Activated CD4-positive, alpha-beta T cell treated with anti-CD3 and anti-CD28 coated beads, Interleukin-10, Interleukin-2, amounts not matched to agents 100 ng/mL and 50 ng/mL, durations not matched to agents 16 hours and 8 hours (primary cell): ENCODE measurements around the gene GPR37.

Experiments used
- DNase-seq: peaks from one replicate; pipeline ENCODE4 v3.0.0-alpha.2; 2020

GPR37 gene

GRCh38 chr7:124779620-124780019, 14.0 kb upstream of the GPR37 start:
- DNase-seq = no peak

- no peak for DNase-seq
These were observed 13.6 kb upstream of the GPR37 start for GRCh38 chr7:124779194-124779593.

GRCh38 chr7:124777268-124777667, 11.7 kb upstream of the GPR37 start:
- no peak for DNase-seq

- no peak for DNase-seq
These were observed 10.6 kb upstream of the GPR37 start for GRCh38 chr7:124776153-124776552.

- DNase-seq = no peak
These were observed 9.8 kb upstream of the GPR37 start for GRCh38 chr7:124775422-124775821.

- no peak for DNase-seq
These were observed 8.3 kb upstream of the GPR37 start for GRCh38 chr7:124773938-124774337.

GRCh38 chr7:124773339-124773738, 7.7 kb upstream of the GPR37 start:
- no peak for DNase-seq

GRCh38 chr7:124769136-124769535, 3.5 kb upstream of the GPR37 start:
- DNase-seq = no peak

GRCh38 chr7:124768525-124768924, 2.9 kb upstream of the GPR37 start:
- DNase-seq = no peak

GRCh38 chr7:124764847-124765400, 668 bp downstream of the GPR37 start:
- DNase-seq = peak; percentile 16

GRCh38 chr7:124764051-124764846, 1.3 kb downstream of the GPR37 start:
- no peak for DNase-seq

GRCh38 chr7:124762611-124763143, 2.9 kb downstream of the GPR37 start:
- no peak for DNase-seq

GRCh38 chr7:124761164-124761715, 4.4 kb downstream of the GPR37 start:
- DNase-seq = no peak

GRCh38 chr7:124758327-124758726, 7.3 kb downstream of the GPR37 start:
- no peak for DNase-seq

GRCh38 chr7:124754576-124755268, 10.9 kb downstream of the GPR37 start:
- no peak for DNase-seq

- no peak for DNase-seq
These were observed 13.3 kb downstream of the GPR37 start for GRCh38 chr7:124752310-124752709.

- no peak for DNase-seq
These were observed 14.6 kb downstream of the GPR37 start for GRCh38 chr7:124751027-124751426.

- DNase-seq = no peak
These were observed 18.5 kb downstream of the GPR37 start for GRCh38 chr7:124747072-124747471.

- DNase-seq = no peak
These were observed 27.0 kb downstream of the GPR37 start for GRCh38 chr7:124738639-124739038.

GRCh38 chr7:124737760-124738300, 27.8 kb downstream of the GPR37 start:
- no peak for DNase-seq

GRCh38 chr7:124728610-124729009, 37.0 kb downstream of the GPR37 start:
- DNase-seq = no peak

- no peak for DNase-seq
These were observed 40.9 kb downstream of the GPR37 start for GRCh38 chr7:124724507-124725192.

GRCh38 chr7:124724079-124724478, 41.5 kb downstream of the GPR37 start:
- no peak for DNase-seq
